Epithelial cell of esophagus (primary cell): ENCODE measurements around the gene STX3.

Experiments
- DNase-seq: peaks from one replicate; pipeline ENCODE4 v3.0.0; 2010; ENCODE audit warnings: low read depth
- H3K4me3 ChIP-seq: 2 replicates; pipeline ENCODE4 v1.5.1; 2011; ENCODE audit warnings: mild to moderate bottlenecking, low read length, control low read depth
- CTCF ChIP-seq: IDR thresholded peaks from 2 replicates; pipeline ENCODE4 v1.5.1; 2011; ENCODE audit warnings: low read depth, mild to moderate bottlenecking, low read length, control low read depth, inconsistent platforms; ENCODE audit not compliant: insufficient read depth; ENCODE audit errors: missing control alignments

The STX3 gene

GRCh38 chr11:59785818-59786217, 30.6 kb downstream of the STX3 start:
- TF ChIP-seq CTCF, result no peak
- no peak overlapping the region for H3K4me3 ChIP-seq
- no peak for DNase-seq

- no peak for DNase-seq
- no peak overlapping the region for H3K4me3 ChIP-seq
- TF ChIP-seq CTCF, result no peak
Observed at GRCh38 chr11:59787255-59787588, 32.0 kb downstream of the STX3 start.

GRCh38 chr11:59787816-59788215, 32.6 kb downstream of the STX3 start:
- no peak for TF ChIP-seq CTCF
- no peak overlapping the region for H3K4me3 ChIP-seq
- DNase-seq, result peak; percentile 86

GRCh38 chr11:59791639-59792038, 36.5 kb downstream of the STX3 start:
- TF ChIP-seq CTCF, result no peak
- no peak for DNase-seq
- no peak overlapping the region for H3K4me3 ChIP-seq

GRCh38 chr11:59792507-59792906, 37.3 kb downstream of the STX3 start:
- DNase-seq, result no peak
- TF ChIP-seq CTCF, result no peak
- no peak overlapping the region for H3K4me3 ChIP-seq

GRCh38 chr11:59794417-59794816, 39.2 kb downstream of the STX3 start:
- no peak for TF ChIP-seq CTCF
- no peak for DNase-seq
- no peak overlapping the region for H3K4me3 ChIP-seq

- no peak for TF ChIP-seq CTCF
- H3K4me3 ChIP-seq, result no peak overlapping the region
- DNase-seq, result peak; percentile 20
Observed at GRCh38 chr11:59800390-59801025, 45.3 kb downstream of the STX3 start.
